Measurements from ENCODE around the gene C6orf120.

GRCh38 chr6:169654598-169655391 lies 47.1 kb upstream of the C6orf120 start:
- TF ChIP-seq CTCF (conservative IDR thresholded peaks at IDR 0.05) = no peak
- no peak for TF ChIP-seq EZH2 (IDR thresholded peaks at IDR 0.05; ENCODE audit: low read depth)

All from PC-9 (cell line).